HEK293T (cell line): ENCODE data around the gene GOLGA1.

Experiments used
- ARNT ChIP-seq: fragments of 450-650 bp; IDR thresholded peaks from 2 replicates; pipeline ENCODE4 v1.6.1; 2017; ENCODE audit warnings: mild to moderate bottlenecking
- ELF4 ChIP-seq: fragments of 450-650 bp; IDR thresholded peaks from 2 replicates; pipeline ENCODE4 v1.6.1; 2017; ENCODE audit warnings: antibody characterized with exemption
- L3MBTL2 ChIP-seq: fragments of 450-650 bp; conservative IDR thresholded peaks from 2 replicates; pipeline ENCODE4 v1.6.1; 2016; ENCODE audit warnings: mild to moderate bottlenecking
- TARDBP ChIP-seq: fragments of 450-650 bp; IDR thresholded peaks from 2 replicates; pipeline ENCODE4 v1.6.1; 2016

DNA sequence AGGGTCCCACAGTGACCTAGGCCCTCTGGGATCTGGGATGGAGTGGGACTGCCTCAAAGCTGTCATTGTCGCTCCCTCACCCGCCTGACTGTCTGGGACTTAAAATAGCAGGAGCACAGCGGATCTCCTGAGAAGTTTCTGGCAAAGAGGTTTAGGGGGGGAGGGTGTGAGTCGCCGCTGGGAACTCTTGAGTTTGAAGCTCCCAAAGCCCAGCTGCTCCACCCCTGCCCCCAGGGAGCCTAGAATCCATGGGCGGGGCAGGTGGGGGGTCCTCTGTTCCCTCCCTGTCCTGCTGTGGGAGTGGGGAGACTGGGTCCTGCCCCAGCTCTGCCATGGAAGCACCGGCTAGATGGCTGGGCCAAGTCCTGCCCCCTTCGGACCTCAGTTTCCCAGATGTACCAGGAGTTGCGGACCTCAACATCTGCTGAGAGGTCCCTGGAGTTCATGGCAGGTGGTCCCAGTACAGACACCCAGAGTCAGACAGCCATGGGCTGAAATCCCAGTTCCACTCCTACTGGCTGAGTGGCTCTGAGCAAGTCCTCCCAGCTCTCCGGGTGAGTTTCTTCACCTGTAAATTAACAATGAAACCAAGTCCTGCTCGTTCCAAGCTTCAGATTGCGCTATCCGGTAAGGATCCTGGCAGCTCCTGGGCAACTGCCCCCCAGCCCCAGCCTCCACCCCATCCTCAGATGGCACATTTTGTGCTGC, 88.6 kb downstream of the GOLGA1 start:
- TF ChIP-seq ELF4 (no peak), ARNT (no peak), L3MBTL2 (no peak), TARDBP (no peak)
